Measurements from ENCODE around the gene ARHGAP31.

ARHGAP31 gene

DNA sequence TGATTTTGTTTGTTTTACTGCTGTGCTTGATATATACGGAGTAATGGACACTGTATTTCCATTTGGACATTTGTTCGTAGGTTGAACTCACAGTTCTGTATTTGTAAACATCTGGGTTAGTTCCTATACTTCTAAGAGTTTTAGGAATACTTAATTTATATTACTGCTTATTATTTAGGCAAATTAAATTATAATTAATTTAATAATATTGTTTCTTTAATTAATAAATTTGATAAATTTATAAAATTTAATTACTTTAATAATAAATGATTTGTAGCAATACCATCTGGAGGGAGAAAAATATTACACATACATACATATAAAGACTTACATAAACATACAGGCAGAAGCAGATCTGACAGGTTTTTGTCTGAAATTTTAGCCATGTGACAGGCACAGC lies 39.0 kb upstream of the ARHGAP31 start:
- no peak overlapping the region for H3K9ac ChIP-seq (ENCODE audit: low read length)
- no peaks in the 10 kb centered on the region for H3F3A ChIP-seq (ENCODE audit: insufficient read depth, low read length)
- H2AFZ ChIP-seq (ENCODE audit: low read length): no peak overlapping the region
- peaks cover 12% of the 10 kb centered on the region for H3K4me1 ChIP-seq (ENCODE audit: insufficient read depth, low read length, severe bottlenecking)
- H3K27ac ChIP-seq (ENCODE audit: low read depth, low read length, poor library complexity, severe bottlenecking): no peak overlapping the region
- TF ChIP-seq, protein P1, sequence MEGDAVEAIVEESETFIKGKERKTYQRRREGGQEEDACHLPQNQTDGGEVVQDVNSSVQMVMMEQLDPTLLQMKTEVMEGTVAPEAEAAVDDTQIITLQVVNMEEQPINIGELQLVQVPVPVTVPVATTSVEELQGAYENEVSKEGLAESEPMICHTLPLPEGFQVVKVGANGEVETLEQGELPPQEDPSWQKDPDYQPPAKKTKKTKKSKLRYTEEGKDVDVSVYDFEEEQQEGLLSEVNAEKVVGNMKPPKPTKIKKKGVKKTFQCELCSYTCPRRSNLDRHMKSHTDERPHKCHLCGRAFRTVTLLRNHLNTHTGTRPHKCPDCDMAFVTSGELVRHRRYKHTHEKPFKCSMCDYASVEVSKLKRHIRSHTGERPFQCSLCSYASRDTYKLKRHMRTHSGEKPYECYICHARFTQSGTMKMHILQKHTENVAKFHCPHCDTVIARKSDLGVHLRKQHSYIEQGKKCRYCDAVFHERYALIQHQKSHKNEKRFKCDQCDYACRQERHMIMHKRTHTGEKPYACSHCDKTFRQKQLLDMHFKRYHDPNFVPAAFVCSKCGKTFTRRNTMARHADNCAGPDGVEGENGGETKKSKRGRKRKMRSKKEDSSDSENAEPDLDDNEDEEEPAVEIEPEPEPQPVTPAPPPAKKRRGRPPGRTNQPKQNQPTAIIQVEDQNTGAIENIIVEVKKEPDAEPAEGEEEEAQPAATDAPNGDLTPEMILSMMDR (IDR thresholded peaks at IDR 0.05; ENCODE audit: low read length): no peak
- no peak for TF ChIP-seq EZH2 (IDR thresholded peaks at IDR 0.05; ENCODE audit: borderline replicate concordance, low read length)
- H3K79me2 ChIP-seq (ENCODE audit: insufficient read depth, low read length): no peaks in the 10 kb centered on the region
- no peaks in the 10 kb centered on the region for H3K9me3 ChIP-seq (ENCODE audit: low read length)
- no peaks in the 10 kb centered on the region for H3K27me3 ChIP-seq (ENCODE audit: insufficient read depth, low read length)
- no peaks in the 10 kb centered on the region for H4K20me1 ChIP-seq (ENCODE audit: insufficient read depth, low read length)
- no peak overlapping the region for H3K4me2 ChIP-seq (ENCODE audit: low read length)
- no peak overlapping the region for H3K4me3 ChIP-seq (ENCODE audit: low read depth, low read length, poor library complexity, severe bottlenecking)
- no peaks in the 10 kb centered on the region for H3K36me3 ChIP-seq (ENCODE audit: insufficient read depth, low read length)
- no peaks in the 10 kb centered on the region for H3K9me2 ChIP-seq (ENCODE audit: low read depth, low read length)

DNA sequence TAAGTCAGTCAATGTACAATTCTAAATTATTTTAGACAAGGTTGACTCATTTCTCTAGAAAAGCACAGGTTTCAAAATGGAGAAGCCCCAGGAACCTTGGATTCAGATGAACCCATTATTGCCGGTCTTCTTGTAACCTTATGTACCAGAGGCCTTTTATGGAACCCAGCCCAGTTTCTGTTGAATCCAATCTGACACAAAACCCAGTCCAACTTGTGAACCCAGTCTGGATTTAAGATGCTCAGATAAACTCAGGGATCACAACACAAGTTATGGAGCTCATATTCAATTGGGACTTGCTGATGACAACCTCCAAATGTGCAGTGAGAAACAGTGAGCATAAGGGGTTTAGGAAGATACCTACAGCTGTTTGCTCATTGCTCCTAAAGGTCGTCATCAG lies 37.1 kb upstream of the ARHGAP31 start:
- Histone ChIP-seq H3K4me2 (ENCODE audit: low read length) (no peak overlapping the region), H3K9me2 (ENCODE audit: low read depth, low read length) (no peaks in the 10 kb centered on the region), H3K4me3 (ENCODE audit: low read depth, low read length, poor library complexity, severe bottlenecking) (no peak overlapping the region), H2AFZ (ENCODE audit: low read length) (no peak overlapping the region), H3K27me3 (ENCODE audit: insufficient read depth, low read length) (no peaks in the 10 kb centered on the region), H3F3A (ENCODE audit: insufficient read depth, low read length) (no peaks in the 10 kb centered on the region), H3K9me3 (ENCODE audit: low read length) (no peaks in the 10 kb centered on the region), H3K27ac (ENCODE audit: low read depth, low read length, poor library complexity, severe bottlenecking) (no peak overlapping the region), H3K4me1 (ENCODE audit: insufficient read depth, low read length, severe bottlenecking) (peaks cover 12% of the 10 kb centered on the region), H3K9ac (ENCODE audit: low read length) (no peak overlapping the region), H4K20me1 (ENCODE audit: insufficient read depth, low read length) (no peaks in the 10 kb centered on the region), H3K36me3 (ENCODE audit: insufficient read depth, low read length) (no peaks in the 10 kb centered on the region), H3K79me2 (ENCODE audit: insufficient read depth, low read length) (no peaks in the 10 kb centered on the region)
- TF ChIP-seq EZH2 (IDR thresholded peaks at IDR 0.05; ENCODE audit: borderline replicate concordance, low read length): no peak
- TF ChIP-seq, protein P1 (IDR thresholded peaks at IDR 0.05; ENCODE audit: low read length): no peak

DNA sequence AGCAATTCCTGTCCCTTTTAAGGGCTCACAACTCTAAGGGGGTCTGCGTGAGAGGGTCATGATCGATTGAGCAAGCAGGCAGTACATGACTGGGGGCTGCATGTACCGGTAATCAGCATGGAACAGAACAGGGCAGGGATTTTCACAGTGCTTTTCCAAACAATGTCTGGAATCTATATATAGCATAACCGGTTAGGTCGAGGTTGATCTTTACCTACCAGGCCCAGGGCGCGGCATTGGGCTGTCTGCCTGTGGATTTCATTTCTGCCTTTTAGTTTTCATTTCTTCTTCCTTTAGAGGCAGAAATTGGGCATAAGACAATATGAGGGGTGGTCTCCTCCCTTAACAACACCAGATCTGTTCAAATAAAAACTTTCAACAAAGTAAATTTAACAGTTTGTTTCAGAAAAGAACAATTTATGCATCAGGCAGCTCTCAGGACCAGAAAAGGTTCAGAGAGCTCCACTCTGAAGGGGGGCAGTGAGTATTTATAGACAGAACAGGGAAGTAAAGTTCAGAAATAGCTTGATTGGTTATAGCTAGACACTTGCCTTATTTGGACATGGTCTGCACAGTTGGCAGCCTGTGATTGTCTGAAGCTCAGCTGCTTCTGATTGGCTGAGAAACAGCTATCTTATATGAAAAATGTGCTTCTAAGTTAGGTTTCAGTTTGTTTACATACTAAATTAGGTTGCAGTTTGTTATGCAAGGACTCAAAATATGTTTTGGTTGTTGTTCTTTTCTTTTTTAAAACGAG lies 36.4 kb upstream of the ARHGAP31 start:
- H3K9ac ChIP-seq (ENCODE audit: low read length): no peak overlapping the region
- no peaks in the 10 kb centered on the region for H3K9me3 ChIP-seq (ENCODE audit: low read length)
- peak overlapping the region; percentile 75; the same call in 1 of the 2 replicates for H2AFZ ChIP-seq (ENCODE audit: low read length)
- no peaks in the 10 kb centered on the region for H3F3A ChIP-seq (ENCODE audit: insufficient read depth, low read length)
- no peaks in the 10 kb centered on the region for H3K36me3 ChIP-seq (ENCODE audit: insufficient read depth, low read length)
- H3K4me1 ChIP-seq (ENCODE audit: insufficient read depth, low read length, severe bottlenecking): peaks cover 12% of the 10 kb centered on the region
- H4K20me1 ChIP-seq (ENCODE audit: insufficient read depth, low read length): no peaks in the 10 kb centered on the region
- TF ChIP-seq, protein P1 (IDR thresholded peaks at IDR 0.05; ENCODE audit: low read length): no peak
- TF ChIP-seq EZH2 (IDR thresholded peaks at IDR 0.05; ENCODE audit: borderline replicate concordance, low read length): no peak
- no peaks in the 10 kb centered on the region for H3K9me2 ChIP-seq (ENCODE audit: low read depth, low read length)
- H3K4me3 ChIP-seq (ENCODE audit: low read depth, low read length, poor library complexity, severe bottlenecking): no peak overlapping the region
- no peaks in the 10 kb centered on the region for H3K27me3 ChIP-seq (ENCODE audit: insufficient read depth, low read length)
- H3K4me2 ChIP-seq (ENCODE audit: low read length): no peak overlapping the region
- H3K79me2 ChIP-seq (ENCODE audit: insufficient read depth, low read length): no peaks in the 10 kb centered on the region
- no peak overlapping the region for H3K27ac ChIP-seq (ENCODE audit: low read depth, low read length, poor library complexity, severe bottlenecking)
